Measurements from ENCODE around the gene DSCAM. TPM values are rescaled to one million over a fixed set of nuclear protein-coding genes. Genes with fewer than 3 reads are reported as not detected.

DSCAM gene
- total and polyA plus RNA-seq, 2 experiments from 2014 or later, result 0.23 to 0.42 TPM

- Histone ChIP-seq H3K4me3 (no peak overlapping the region), H3K27ac (no peak overlapping the region), H3K27me3 (no peaks in the 10 kb centered on the region), H3K36me3 (no peaks in the 10 kb centered on the region), H3K4me1 (ENCODE audit: low read depth) (peaks cover 6% of the 10 kb centered on the region), H3K9me3 (ENCODE audit: low read depth) (no peaks in the 10 kb centered on the region)
- no peak for TF ChIP-seq CTCF (IDR thresholded peaks at IDR 0.05; ENCODE audit: low read depth, low read length)
- DNase-seq (ENCODE audit: low read depth in 1 of 2, low spot score in 1 of 2), result no peak
These were observed 300.3 kb downstream of the DSCAM start for GRCh38 chr21:40546647-40547046.

GRCh38 chr21:40540216-40540615 is 306.7 kb downstream of the DSCAM start:
- Histone ChIP-seq H3K4me3 (no peak overlapping the region), H3K36me3 (no peaks in the 10 kb centered on the region)
- TF ChIP-seq CTCF (IDR thresholded peaks at IDR 0.05; ENCODE audit: low read depth, low read length), result no peak

GRCh38 chr21:40534886-40535285 is 312.1 kb downstream of the DSCAM start:
- no peak for DNase-seq (ENCODE audit: low read depth in 1 of 2, low spot score in 1 of 2)
- H3K27me3 ChIP-seq, result no peaks in the 10 kb centered on the region
- H3K4me1 ChIP-seq (ENCODE audit: low read depth), result no peaks in the 10 kb centered on the region
- H3K9me3 ChIP-seq (ENCODE audit: low read depth), result no peaks in the 10 kb centered on the region
- H3K4me3 ChIP-seq, result no peak overlapping the region
- TF ChIP-seq CTCF (IDR thresholded peaks at IDR 0.05; ENCODE audit: low read depth, low read length), result no peak
- no peak overlapping the region for H3K27ac ChIP-seq
- no peaks in the 10 kb centered on the region for H3K36me3 ChIP-seq

More at GRCh38 chr21:40540216-40540615, 306.7 kb downstream of the DSCAM start:
- DNase-seq (ENCODE audit: low read depth in 1 of 2, low spot score in 1 of 2), result no peak
- Histone ChIP-seq H3K27me3 (no peaks in the 10 kb centered on the region), H3K27ac (no peak overlapping the region), H3K4me1 (ENCODE audit: low read depth) (no peaks in the 10 kb centered on the region), H3K9me3 (ENCODE audit: low read depth) (no peaks in the 10 kb centered on the region)

DNA sequence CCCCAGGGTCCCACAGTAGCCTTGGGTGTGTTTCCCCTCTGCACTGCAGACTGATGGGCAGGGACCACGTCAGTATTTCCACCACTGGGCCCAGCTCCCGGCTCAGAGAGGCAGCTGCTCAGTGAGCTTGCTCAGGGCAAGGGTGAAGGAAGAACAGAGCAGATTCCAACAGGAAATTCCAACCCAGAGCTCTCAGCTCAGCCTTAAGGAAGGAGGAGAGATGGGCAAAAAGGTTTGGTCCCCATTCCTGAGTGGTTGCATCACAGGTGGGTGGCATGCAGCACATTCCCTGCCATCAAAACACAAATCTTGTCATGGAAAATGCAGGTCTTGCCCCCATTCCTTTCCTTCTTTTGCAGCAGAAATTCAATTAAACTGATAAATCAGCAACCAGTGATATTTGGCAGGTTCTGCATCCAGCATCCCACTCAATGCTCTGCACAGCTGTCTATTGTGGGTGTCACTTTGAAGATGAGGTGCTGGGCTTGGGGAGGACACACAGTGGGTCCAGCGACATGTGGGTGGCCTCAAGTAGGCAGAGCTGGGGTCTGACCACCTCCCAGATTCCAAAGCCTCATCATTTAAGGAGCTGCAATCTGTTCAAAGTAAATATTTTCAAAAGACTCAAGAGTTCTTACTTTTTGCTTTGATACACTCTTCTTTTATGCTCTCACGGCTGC is 315.4 kb downstream of the DSCAM start:
- Histone ChIP-seq H3K27ac (no peak overlapping the region), H3K36me3 (no peaks in the 10 kb centered on the region)
- TF ChIP-seq CTCF (IDR thresholded peaks at IDR 0.05; ENCODE audit: low read depth, low read length), result no peak

DNA sequence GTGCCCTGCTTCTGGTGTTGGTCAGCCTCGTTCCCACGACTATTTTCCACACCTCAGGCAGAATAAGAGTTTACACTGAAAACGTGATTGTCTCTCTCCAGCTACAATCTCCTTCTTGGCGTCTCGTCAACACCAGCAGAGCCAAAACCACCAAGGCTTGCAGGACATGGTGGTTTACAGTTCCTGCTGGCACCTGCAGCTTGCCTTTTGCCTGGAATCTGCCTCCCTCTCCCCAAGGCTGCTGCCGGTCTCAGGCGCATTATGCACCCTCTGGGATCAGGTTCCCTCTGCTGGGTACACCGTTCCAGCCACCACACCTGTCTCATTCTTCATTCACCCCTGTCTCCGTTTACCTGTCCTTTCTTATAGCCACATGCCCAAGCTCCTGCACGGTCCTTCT is 315.9 kb downstream of the DSCAM start:
- H3K4me1 ChIP-seq (ENCODE audit: low read depth), result no peaks in the 10 kb centered on the region
- H3K27ac ChIP-seq, result no peak overlapping the region
- DNase-seq (ENCODE audit: low read depth in 1 of 2, low spot score in 1 of 2), result no peak
- H3K27me3 ChIP-seq, result no peaks in the 10 kb centered on the region
- no peaks in the 10 kb centered on the region for H3K9me3 ChIP-seq (ENCODE audit: low read depth)
- H3K36me3 ChIP-seq, result no peaks in the 10 kb centered on the region
- no peak overlapping the region for H3K4me3 ChIP-seq
- no peak for TF ChIP-seq CTCF (IDR thresholded peaks at IDR 0.05; ENCODE audit: low read depth, low read length)

More for the DNA sequence above, 315.4 kb downstream of the DSCAM start:
- H3K9me3 ChIP-seq (ENCODE audit: low read depth), result no peaks in the 10 kb centered on the region
- no peaks in the 10 kb centered on the region for H3K27me3 ChIP-seq
- H3K4me1 ChIP-seq (ENCODE audit: low read depth), result no peaks in the 10 kb centered on the region
- no peak overlapping the region for H3K4me3 ChIP-seq
- no peak for DNase-seq (ENCODE audit: low read depth in 1 of 2, low spot score in 1 of 2)
